ENCODE measurements around the gene PIAS4. TPM values are rescaled to one million over a fixed set of nuclear protein-coding genes. Genes with fewer than 3 reads are reported as not detected.

PIAS4 gene
- total and polyA plus RNA-seq, 2 of the 13 experiments (the other 11 are each of a cell fraction or from before 2014, with no cell fraction given), result 9.0 to 20.1 TPM

- TF ChIP-seq ZNF263 (CRISPR knock-in tag; IDR thresholded peaks at IDR 0.05) (peak; percentile 32; the same call in 1 of the 2 replicates), HMG20A (CRISPR knock-in tag; IDR thresholded peaks at IDR 0.05; ENCODE audit: borderline replicate concordance) (no peak), ZNF737 (CRISPR knock-in tag; IDR thresholded peaks at IDR 0.05; ENCODE audit: borderline replicate concordance) (no peak), BRF2 (CRISPR knock-in tag; IDR thresholded peaks at IDR 0.05) (no peak), ARNT2 (CRISPR knock-in tag; IDR thresholded peaks at IDR 0.05; ENCODE audit: low read depth) (0 out of 2 replicates have a peak, but pooled peaks have one; percentile 46), ZNF746 (CRISPR knock-in tag; IDR thresholded peaks at IDR 0.05) (peak; percentile 67; the same call in 1 of the 2 replicates), ZNF136 (CRISPR knock-in tag; IDR thresholded peaks at IDR 0.05; ENCODE audit: low read depth) (no peak; the same call in 1 of the 2 replicates), RNF2 (conservative IDR thresholded peaks at IDR 0.05; ENCODE audit: low read depth) (no peak), SMYD3 (CRISPR knock-in tag; IDR thresholded peaks at IDR 0.05) (no peak), IRF9 (CRISPR knock-in tag; IDR thresholded peaks at IDR 0.05; ENCODE audit: borderline replicate concordance) (peak; percentile 85; the same call in 1 of the 2 replicates), USF2 (IDR thresholded peaks at IDR 0.05; ENCODE audit: low read depth, low read length) (no peak), USF2 (CRISPR knock-in tag; IDR thresholded peaks at IDR 0.05; ENCODE audit: borderline replicate concordance) (no peak), RAD51 (IDR thresholded peaks at IDR 0.05; ENCODE audit: borderline replicate concordance) (no peak), ZNF414 (CRISPR knock-in tag; IDR thresholded peaks at IDR 0.05) (no peak), RBM39 (IDR thresholded peaks at IDR 0.05; ENCODE audit: low read depth, low read length, poor library complexity, severe bottlenecking) (peak; percentile 90), FOXO1 (CRISPR knock-in tag; IDR thresholded peaks at IDR 0.05) (no peak; the same call in 1 of the 2 replicates), ZBTB25 (CRISPR knock-in tag; IDR thresholded peaks at IDR 0.05) (no peak; the same call in 1 of the 2 replicates), KLF12 (CRISPR knock-in tag; IDR thresholded peaks at IDR 0.05; ENCODE audit: borderline replicate concordance) (peak; percentile 98), SNRNP70 (IDR thresholded peaks at IDR 0.05; ENCODE audit: low read depth, low read length) (no peak), ZNF292 (CRISPR knock-in tag; IDR thresholded peaks at IDR 0.05; ENCODE audit: borderline replicate concordance, low read depth) (no peak; the same call in 1 of the 2 replicates), RNF219 (CRISPR knock-in tag; IDR thresholded peaks at IDR 0.05) (no peak)
These were observed 50.6 kb downstream of the PIAS4 start (continued) for GRCh38 chr19:4057931-4058692.

All from HepG2 (cell line).